ENCODE measurements around the gene DGUOK. TPM values are rescaled to one million over a fixed set of nuclear protein-coding genes. Genes with fewer than 3 reads are reported as not detected.

The DGUOK gene
- 153 to 175 TPM (median 158 TPM) in 5 replicates for total RNA-seq (2022; extraction: Qiagen RNA extraction)

GRCh38 chr2:73926493-73927327 lies at the start of gene DGUOK:
DGUOK (plus strand) TSS chr2:73926880; CDS start chr2:73926911, 31 bp downstream.

DNA sequence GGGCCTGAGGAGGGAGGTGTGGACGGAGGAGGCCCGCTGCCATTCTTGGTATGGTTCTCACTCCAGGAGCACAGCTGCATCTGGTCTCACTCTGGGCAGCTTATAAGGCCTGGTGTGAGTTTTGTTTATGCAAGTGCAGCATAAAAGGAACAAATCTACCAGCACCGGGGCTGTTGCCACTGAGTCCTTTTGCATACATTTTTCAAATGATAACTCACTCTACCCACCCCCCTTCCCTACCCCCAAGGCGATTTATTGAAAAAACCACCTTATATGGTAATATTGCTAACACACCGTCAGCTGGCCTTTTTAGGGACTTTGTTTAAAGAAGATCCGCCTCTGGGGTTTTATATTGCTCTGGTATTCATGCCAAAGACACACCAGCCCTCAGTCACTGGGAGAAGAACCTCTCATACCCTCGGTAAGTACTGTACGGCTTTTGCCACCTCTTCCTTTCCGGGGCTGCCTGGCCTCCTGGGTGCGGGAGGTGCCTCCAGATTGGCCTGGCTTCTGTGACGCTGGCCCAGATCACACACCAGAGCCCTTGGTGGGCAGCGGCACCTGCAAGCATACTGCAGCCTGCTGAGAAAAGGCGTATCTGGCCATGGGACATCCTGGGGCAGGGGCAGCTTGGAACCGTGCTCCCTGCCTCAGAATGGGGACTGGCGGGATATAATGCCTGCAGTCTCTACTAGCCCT lies 33.9 kb upstream of the DGUOK start, which contains the start of gene ACTG2:
Gene ACTG2 (plus strand): TSS at position 378 of the 699 bp plus-strand sequence. CDS start 8,304 bp downstream, outside the sequence.

DNA sequence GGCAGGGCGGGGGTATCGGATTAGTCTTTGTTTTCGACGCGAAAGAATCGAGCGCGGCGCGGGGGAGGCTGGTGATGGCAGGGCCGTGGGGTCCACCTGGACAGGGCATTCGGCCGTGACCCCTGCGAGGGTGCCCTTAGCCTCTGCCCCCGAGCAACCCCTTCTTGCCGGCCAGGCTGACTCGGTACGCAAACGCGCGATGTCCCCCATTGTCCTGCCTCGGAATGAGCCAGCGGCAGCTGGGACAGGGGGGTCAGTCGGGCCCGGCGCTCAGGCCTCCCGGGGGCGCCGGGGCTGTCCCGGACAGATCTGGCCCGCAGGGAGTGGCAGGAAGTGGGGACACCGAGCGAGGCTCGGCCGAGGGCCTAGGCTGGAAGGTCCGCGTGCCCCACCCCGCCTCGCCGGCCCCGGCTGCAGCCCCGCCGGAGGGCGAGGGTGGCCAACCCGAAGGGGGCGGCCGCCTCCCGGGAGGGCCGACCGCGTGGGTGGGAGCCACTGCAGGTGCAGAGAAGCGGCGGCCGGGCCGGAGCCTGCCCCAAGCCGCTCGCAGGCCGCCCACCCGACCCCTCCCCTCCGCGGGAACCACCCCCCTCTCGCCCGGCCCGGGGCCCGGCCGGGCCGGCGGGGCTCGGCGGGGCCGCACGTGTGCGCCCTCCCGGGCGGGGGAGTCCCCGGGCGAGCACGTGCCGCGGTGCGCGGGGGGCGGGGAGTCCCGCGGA lies 57.7 kb downstream of the DGUOK start, which contains the start of gene TET3:
Gene TET3 (plus strand): TSS at position 708 of the 719 bp plus-strand sequence. CDS start 1,494 bp downstream, outside the sequence.

Other genes starting within 250 kb of the DGUOK start
- 67.3 to 107 TPM (median 83.2 TPM) in 5 replicates for gene TPRKB, start 189.5 kb upstream of the DGUOK start, total RNA-seq (2022; extraction: Qiagen RNA extraction)
- gene DUSP11, start 146.8 kb upstream of the DGUOK start, total RNA-seq (2022; extraction: Qiagen RNA extraction), result 34.0 to 40.8 TPM (median 40.4 TPM) in 5 replicates
- gene C2orf78, start 142.7 kb upstream of the DGUOK start, total RNA-seq (2022; extraction: Qiagen RNA extraction), result not detected in 5 replicates
- 49.9 to 59.6 TPM (median 55.4 TPM) in 5 replicates for gene STAMBP, start 97.9 kb upstream of the DGUOK start, total RNA-seq (2022; extraction: Qiagen RNA extraction)
- 0.18 to 0.45 TPM (median 0.28 TPM) in 5 replicates for gene ACTG2, start 33.9 kb upstream of the DGUOK start, total RNA-seq (2022; extraction: Qiagen RNA extraction)
- gene TET3, start 58.0 kb downstream of the DGUOK start, total RNA-seq (2022; extraction: Qiagen RNA extraction), result 7.7 to 15.5 TPM (median 13.0 TPM) in 5 replicates
- gene BOLA3, start 221.0 kb downstream of the DGUOK start, total RNA-seq (2022; extraction: Qiagen RNA extraction), result 118 to 163 TPM (median 122 TPM) in 5 replicates